GM23338 (cell line): Measurements from ENCODE around the gene ADAM15. TPM values are rescaled to one million over a fixed set of nuclear protein-coding genes. Genes with fewer than 3 reads are reported as not detected.

ENCODE experiments used
- CREB1 ChIP-seq: fragments of 250-450 bp; sonication (Bioruptor Pico); IDR thresholded peaks from 2 replicates; pipeline ENCODE4 v1.5.0; 2020; ENCODE audit warnings: low read depth, mild to moderate bottlenecking, moderate library complexity
- EZH2 ChIP-seq: fragments of 200-600 bp; sonication (generic); IDR thresholded peaks from one replicate; pipeline ENCODE4 v1.8.0; 2017; ENCODE audit warnings: antibody characterized with exemption, mild to moderate bottlenecking, low read depth; ENCODE audit not compliant: unreplicated experiment
- EZH2phosphoT487 ChIP-seq: fragments of 200-600 bp; sonication (generic); IDR thresholded peaks from one replicate; pipeline ENCODE4 v1.8.1; 2018; ENCODE audit warnings: antibody characterized with exemption; ENCODE audit not compliant: unreplicated experiment
- NANOG ChIP-seq: IDR thresholded peaks from 2 replicates; pipeline ENCODE4 v1.6.1; 2016; ENCODE audit warnings: antibody characterized with exemption, borderline replicate concordance
- POLR2AphosphoS5 ChIP-seq: IDR thresholded peaks from 2 replicates; pipeline ENCODE4 v1.6.1; 2016; ENCODE audit warnings: antibody characterized with exemption, low read depth
- STAT1 ChIP-seq: IDR thresholded peaks from one replicate; pipeline ENCODE4 v1.6.1; 2016; ENCODE audit warnings: antibody characterized with exemption; ENCODE audit not compliant: unreplicated experiment
- ZNF114 ChIP-seq: fragments of 250-450 bp; sonication (Bioruptor Pico); IDR thresholded peaks from 2 replicates; pipeline ENCODE4 v1.5.0; 2020; ENCODE audit warnings: mild to moderate bottlenecking, moderate library complexity
- ZNF331 ChIP-seq: fragments of 250-450 bp; sonication (Bioruptor Pico); IDR thresholded peaks from 2 replicates; pipeline ENCODE4 v1.5.0; 2020; ENCODE audit warnings: low read depth, mild to moderate bottlenecking, moderate library complexity
- polyA plus RNA-seq: library from polyadenylated mRNA; unstranded; fragments of >200 nt; fragmentation: Nextera tagmentation; extraction: Ambion mirVana; gene quantifications from 2 replicates; pipeline ENCODE4 v1.2.1, GENCODE V29; 2016
- total RNA-seq: library from RNA; depleted of rRNA; stranded (reverse); fragments of >200 nt; shearing (Covaris generic); gene quantifications from 2 replicates; pipeline ENCODE4 v1.2.3, GENCODE V29; 2014
- TF ChIP-seq, protein P1 (sequence below): fragments of 250-450 bp; sonication (Bioruptor Pico); IDR thresholded peaks from 2 replicates; pipeline ENCODE4 v1.5.0; 2020; ENCODE audit warnings: mild to moderate bottlenecking, moderate library complexity
- TF ChIP-seq, protein P2 (sequence below): IDR thresholded peaks from 2 replicates; pipeline ENCODE4 v1.6.1; 2016; ENCODE audit warnings: antibody characterized with exemption
- TF ChIP-seq, protein P3 (sequence below): IDR thresholded peaks from one replicate; pipeline ENCODE4 v1.6.1; 2018; ENCODE audit warnings: antibody characterized with exemption; ENCODE audit not compliant: unreplicated experiment
- TF ChIP-seq, protein P4 (sequence below), 2 experiments: fragments of 200-600 bp in 1 of 2; sonication (generic) in 1 of 2; conservative IDR thresholded peaks; 2 replicates each; pipeline versions ENCODE4 v1.5.1 to v1.6.1; 2016 to 2017; ENCODE audit warnings: antibody characterized with exemption in 2 of 2, low read depth in 2 of 2, mild to moderate bottlenecking in 2 of 2, moderate library complexity in 1 of 2

The ADAM15 gene
- total and polyA plus RNA-seq, 2 experiments from 2014 or later, result 24.2 to 31.1 TPM

DNA sequence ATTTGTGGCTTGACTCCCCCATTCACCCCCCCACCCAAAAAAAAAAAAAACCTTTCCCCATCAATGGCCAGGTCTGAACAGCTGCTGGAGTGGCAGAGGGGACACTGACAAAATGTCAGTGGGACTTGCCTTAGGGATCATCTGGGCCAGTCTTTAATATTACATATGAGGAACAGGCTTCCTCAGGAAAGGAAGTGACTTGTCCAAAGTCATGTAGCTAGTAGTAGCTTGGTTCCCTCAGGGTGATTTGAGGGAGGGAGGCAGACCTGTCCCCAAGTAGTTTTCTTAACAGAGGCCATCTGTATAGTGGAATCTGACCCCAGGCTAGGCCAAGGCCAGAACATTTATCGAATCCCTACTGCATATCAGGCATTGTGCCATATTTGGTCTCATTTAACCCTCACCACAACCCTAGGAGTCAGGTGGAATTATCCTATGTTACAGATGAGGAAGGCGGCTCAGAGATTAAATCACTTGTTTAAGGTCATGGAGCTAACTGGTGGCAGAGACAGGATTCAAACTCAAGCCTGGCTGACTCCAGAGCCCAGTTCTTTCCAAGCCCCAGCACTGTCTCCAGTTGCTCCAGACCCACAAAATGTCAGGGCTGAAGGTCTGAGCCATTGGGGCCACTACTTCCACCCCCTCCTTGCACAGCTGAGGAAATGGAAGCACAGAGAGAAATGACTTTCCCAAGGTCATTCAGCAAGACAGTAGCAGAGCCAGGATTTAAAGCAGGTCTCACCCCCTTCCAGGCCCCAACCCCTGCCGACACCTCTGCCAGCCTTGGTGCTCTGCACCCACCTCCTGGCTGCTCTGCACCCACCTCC is 38.1 kb upstream of the ADAM15 start (continued):
- TF ChIP-seq, protein P1, sequence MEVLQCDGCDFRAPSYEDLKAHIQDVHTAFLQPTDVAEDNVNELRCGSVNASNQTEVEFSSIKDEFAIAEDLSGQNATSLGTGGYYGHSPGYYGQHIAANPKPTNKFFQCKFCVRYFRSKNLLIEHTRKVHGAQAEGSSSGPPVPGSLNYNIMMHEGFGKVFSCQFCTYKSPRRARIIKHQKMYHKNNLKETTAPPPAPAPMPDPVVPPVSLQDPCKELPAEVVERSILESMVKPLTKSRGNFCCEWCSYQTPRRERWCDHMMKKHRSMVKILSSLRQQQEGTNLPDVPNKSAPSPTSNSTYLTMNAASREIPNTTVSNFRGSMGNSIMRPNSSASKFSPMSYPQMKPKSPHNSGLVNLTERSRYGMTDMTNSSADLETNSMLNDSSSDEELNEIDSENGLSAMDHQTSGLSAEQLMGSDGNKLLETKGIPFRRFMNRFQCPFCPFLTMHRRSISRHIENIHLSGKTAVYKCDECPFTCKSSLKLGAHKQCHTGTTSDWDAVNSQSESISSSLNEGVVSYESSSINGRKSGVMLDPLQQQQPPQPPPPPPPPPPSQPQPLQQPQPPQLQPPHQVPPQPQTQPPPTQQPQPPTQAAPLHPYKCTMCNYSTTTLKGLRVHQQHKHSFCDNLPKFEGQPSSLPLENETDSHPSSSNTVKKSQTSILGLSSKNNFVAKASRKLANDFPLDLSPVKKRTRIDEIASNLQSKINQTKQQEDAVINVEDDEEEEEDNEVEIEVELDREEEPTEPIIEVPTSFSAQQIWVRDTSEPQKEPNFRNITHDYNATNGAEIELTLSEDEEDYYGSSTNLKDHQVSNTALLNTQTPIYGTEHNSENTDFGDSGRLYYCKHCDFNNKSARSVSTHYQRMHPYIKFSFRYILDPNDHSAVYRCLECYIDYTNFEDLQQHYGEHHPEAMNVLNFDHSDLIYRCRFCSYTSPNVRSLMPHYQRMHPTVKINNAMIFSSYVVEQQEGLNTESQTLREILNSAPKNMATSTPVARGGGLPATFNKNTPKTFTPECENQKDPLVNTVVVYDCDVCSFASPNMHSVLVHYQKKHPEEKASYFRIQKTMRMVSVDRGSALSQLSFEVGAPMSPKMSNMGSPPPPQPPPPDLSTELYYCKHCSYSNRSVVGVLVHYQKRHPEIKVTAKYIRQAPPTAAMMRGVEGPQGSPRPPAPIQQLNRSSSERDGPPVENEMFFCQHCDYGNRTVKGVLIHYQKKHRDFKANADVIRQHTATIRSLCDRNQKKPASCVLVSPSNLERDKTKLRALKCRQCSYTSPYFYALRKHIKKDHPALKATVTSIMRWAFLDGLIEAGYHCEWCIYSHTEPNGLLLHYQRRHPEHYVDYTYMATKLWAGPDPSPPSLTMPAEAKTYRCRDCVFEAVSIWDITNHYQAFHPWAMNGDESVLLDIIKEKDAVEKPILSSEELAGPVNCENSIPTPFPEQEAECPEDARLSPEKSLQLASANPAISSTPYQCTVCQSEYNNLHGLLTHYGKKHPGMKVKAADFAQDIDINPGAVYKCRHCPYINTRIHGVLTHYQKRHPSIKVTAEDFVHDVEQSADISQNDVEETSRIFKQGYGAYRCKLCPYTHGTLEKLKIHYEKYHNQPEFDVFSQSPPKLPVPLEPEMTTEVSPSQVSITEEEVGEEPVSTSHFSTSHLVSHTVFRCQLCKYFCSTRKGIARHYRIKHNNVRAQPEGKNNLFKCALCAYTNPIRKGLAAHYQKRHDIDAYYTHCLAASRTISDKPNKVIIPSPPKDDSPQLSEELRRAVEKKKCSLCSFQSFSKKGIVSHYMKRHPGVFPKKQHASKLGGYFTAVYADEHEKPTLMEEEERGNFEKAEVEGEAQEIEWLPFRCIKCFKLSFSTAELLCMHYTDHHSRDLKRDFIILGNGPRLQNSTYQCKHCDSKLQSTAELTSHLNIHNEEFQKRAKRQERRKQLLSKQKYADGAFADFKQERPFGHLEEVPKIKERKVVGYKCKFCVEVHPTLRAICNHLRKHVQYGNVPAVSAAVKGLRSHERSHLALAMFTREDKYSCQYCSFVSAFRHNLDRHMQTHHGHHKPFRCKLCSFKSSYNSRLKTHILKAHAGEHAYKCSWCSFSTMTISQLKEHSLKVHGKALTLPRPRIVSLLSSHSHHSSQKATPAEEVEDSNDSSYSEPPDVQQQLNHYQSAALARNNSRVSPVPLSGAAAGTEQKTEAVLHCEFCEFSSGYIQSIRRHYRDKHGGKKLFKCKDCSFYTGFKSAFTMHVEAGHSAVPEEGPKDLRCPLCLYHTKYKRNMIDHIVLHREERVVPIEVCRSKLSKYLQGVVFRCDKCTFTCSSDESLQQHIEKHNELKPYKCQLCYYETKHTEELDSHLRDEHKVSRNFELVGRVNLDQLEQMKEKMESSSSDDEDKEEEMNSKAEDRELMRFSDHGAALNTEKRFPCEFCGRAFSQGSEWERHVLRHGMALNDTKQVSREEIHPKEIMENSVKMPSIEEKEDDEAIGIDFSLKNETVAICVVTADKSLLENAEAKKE, result no peak
- TF ChIP-seq, protein P2, sequence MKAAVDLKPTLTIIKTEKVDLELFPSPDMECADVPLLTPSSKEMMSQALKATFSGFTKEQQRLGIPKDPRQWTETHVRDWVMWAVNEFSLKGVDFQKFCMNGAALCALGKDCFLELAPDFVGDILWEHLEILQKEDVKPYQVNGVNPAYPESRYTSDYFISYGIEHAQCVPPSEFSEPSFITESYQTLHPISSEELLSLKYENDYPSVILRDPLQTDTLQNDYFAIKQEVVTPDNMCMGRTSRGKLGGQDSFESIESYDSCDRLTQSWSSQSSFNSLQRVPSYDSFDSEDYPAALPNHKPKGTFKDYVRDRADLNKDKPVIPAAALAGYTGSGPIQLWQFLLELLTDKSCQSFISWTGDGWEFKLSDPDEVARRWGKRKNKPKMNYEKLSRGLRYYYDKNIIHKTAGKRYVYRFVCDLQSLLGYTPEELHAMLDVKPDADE, result no peak
- TF ChIP-seq, protein P3, sequence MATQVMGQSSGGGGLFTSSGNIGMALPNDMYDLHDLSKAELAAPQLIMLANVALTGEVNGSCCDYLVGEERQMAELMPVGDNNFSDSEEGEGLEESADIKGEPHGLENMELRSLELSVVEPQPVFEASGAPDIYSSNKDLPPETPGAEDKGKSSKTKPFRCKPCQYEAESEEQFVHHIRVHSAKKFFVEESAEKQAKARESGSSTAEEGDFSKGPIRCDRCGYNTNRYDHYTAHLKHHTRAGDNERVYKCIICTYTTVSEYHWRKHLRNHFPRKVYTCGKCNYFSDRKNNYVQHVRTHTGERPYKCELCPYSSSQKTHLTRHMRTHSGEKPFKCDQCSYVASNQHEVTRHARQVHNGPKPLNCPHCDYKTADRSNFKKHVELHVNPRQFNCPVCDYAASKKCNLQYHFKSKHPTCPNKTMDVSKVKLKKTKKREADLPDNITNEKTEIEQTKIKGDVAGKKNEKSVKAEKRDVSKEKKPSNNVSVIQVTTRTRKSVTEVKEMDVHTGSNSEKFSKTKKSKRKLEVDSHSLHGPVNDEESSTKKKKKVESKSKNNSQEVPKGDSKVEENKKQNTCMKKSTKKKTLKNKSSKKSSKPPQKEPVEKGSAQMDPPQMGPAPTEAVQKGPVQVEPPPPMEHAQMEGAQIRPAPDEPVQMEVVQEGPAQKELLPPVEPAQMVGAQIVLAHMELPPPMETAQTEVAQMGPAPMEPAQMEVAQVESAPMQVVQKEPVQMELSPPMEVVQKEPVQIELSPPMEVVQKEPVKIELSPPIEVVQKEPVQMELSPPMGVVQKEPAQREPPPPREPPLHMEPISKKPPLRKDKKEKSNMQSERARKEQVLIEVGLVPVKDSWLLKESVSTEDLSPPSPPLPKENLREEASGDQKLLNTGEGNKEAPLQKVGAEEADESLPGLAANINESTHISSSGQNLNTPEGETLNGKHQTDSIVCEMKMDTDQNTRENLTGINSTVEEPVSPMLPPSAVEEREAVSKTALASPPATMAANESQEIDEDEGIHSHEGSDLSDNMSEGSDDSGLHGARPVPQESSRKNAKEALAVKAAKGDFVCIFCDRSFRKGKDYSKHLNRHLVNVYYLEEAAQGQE, result no peak
- TF ChIP-seq ZNF331 (CRISPR knock-in tag), result no peak
- TF ChIP-seq STAT1, result no peak
- TF ChIP-seq, protein P4, sequence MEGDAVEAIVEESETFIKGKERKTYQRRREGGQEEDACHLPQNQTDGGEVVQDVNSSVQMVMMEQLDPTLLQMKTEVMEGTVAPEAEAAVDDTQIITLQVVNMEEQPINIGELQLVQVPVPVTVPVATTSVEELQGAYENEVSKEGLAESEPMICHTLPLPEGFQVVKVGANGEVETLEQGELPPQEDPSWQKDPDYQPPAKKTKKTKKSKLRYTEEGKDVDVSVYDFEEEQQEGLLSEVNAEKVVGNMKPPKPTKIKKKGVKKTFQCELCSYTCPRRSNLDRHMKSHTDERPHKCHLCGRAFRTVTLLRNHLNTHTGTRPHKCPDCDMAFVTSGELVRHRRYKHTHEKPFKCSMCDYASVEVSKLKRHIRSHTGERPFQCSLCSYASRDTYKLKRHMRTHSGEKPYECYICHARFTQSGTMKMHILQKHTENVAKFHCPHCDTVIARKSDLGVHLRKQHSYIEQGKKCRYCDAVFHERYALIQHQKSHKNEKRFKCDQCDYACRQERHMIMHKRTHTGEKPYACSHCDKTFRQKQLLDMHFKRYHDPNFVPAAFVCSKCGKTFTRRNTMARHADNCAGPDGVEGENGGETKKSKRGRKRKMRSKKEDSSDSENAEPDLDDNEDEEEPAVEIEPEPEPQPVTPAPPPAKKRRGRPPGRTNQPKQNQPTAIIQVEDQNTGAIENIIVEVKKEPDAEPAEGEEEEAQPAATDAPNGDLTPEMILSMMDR (conservative IDR thresholded peaks at IDR 0.05; ENCODE audit: low read depth in 2 of 2), result no peak
- TF ChIP-seq CREB1 (CRISPR knock-in tag), result no peak
- no peak for TF ChIP-seq ZNF114 (CRISPR knock-in tag)
- TF ChIP-seq NANOG, result no peak
- no peak for TF ChIP-seq POLR2AphosphoS5
- no peak for TF ChIP-seq EZH2
- no peak for TF ChIP-seq EZH2phosphoT487
